Keratinocyte (primary cell): ENCODE measurements around the gene PIBF1. TPM values are rescaled to one million over a fixed set of nuclear protein-coding genes. Genes with fewer than 3 reads are reported as not detected.
"Not testable (repeated sequence)": the region's sequence is repeated elsewhere in the genome, so short reads cannot be mapped to it uniquely, and the experiment has no call there.

Source experiments
- DNase-seq: peaks from one replicate; pipeline ENCODE4 v3.0.0-alpha.2; 2011; ENCODE audit warnings: low read depth, missing footprints, low spot score
- FAIRE-seq: peaks from 2 replicates; lab custom pipeline; 2011; peaks lifted over from hg19 to GRCh38; lab: Jason Lieb, UNC
- H2AFZ ChIP-seq: 2 replicates; pipeline ENCODE4 v1.6.0; 2012; ENCODE audit warnings: low read length, control low read depth, inconsistent platforms; ENCODE audit not compliant: control insufficient read depth
- H3K27ac ChIP-seq: 2 replicates; pipeline ENCODE4 v1.5.1; 2011; ENCODE audit warnings: low read length; ENCODE audit not compliant: control insufficient read depth, insufficient read depth
- H3K27me3 ChIP-seq: 3 replicates; pipeline ENCODE4 v1.6.0; 2011; ENCODE audit warnings: low read length; ENCODE audit not compliant: control insufficient read depth, insufficient read depth; ENCODE audit errors: extremely low read depth
- H3K36me3 ChIP-seq, 2 experiments: 2 replicates in 1 of 2; 3 replicates in 1 of 2; pipeline ENCODE4 v1.5.1; 2011; ENCODE audit warnings: low read length in 2 of 2, mild to moderate bottlenecking in 1 of 2; ENCODE audit not compliant: control insufficient read depth in 2 of 2, insufficient read depth in 2 of 2; ENCODE audit errors: extremely low read depth in 1 of 2
- H3K4me1 ChIP-seq: 3 replicates; pipeline ENCODE4 v1.5.1; 2011; ENCODE audit warnings: low read length; ENCODE audit not compliant: control insufficient read depth, insufficient read depth; ENCODE audit errors: extremely low read depth
- H3K4me2 ChIP-seq: 3 replicates; pipeline ENCODE4 v1.6.0; 2011; ENCODE audit warnings: low read depth, low read length; ENCODE audit not compliant: control insufficient read depth, insufficient read depth; ENCODE audit errors: extremely low read depth
- H3K4me3 ChIP-seq, 3 experiments: fragments of 200-600 bp in 1 of 3; sonication (generic) in 1 of 3; 2 replicates in 2 of 3; 3 replicates in 1 of 3; pipeline ENCODE4 v1.5.1; 2011 to 2016; ENCODE audit warnings: low read length in 3 of 3, mild to moderate bottlenecking in 3 of 3, control low read depth in 2 of 3, inconsistent platforms in 1 of 3, low read depth in 1 of 3, mixed read lengths in 1 of 3, mixed run types in 1 of 3, moderate library complexity in 1 of 3; ENCODE audit not compliant: control insufficient read depth in 2 of 3, insufficient read depth in 2 of 3; ENCODE audit errors: extremely low read depth in 1 of 3
- H3K79me2 ChIP-seq: 2 replicates; pipeline ENCODE4 v1.6.0; 2012; ENCODE audit warnings: low read length; ENCODE audit not compliant: control insufficient read depth, insufficient read depth
- H3K9ac ChIP-seq: 3 replicates; pipeline ENCODE4 v1.6.0; 2011; ENCODE audit warnings: low read length; ENCODE audit not compliant: control insufficient read depth, insufficient read depth; ENCODE audit errors: extremely low read depth
- H3K9me1 ChIP-seq: 3 replicates; pipeline ENCODE4 v1.6.0; 2011; ENCODE audit warnings: low read length; ENCODE audit not compliant: control insufficient read depth, insufficient read depth; ENCODE audit errors: extremely low read depth
- H3K9me3 ChIP-seq: 2 replicates; pipeline ENCODE4 v1.5.1; 2012; ENCODE audit warnings: low read depth, low read length; ENCODE audit not compliant: control insufficient read depth
- H4K20me1 ChIP-seq: 3 replicates; pipeline ENCODE4 v1.6.0; 2011; ENCODE audit warnings: low read length; ENCODE audit not compliant: control insufficient read depth, insufficient read depth; ENCODE audit errors: extremely low read depth
- EZH2 ChIP-seq: IDR thresholded peaks from one replicate; pipeline ENCODE4 v1.6.1; 2012; ENCODE audit warnings: inconsistent platforms, mild to moderate bottlenecking, low read length, moderate library complexity
- dilution Hi-C: fragments of 300-500 bp; cut with MboI; formaldehyde crosslinking; loops from one replicate; pipeline ENCODE4 v1.7.0; 2020; ENCODE audit warnings: low sequenced_read_pairs; ENCODE audit not compliant: extremely low pct_ligation_motif_present
- polyA plus RNA-seq, 5 experiments: library from polyadenylated mRNA; depleted of rRNA in 3 of 5; stranded (reverse) in 3 of 5; stranded (forward) in 1 of 5; unstranded in 1 of 5; fragments of >200 nt; gene quantifications; 1 replicate in 1 of 5; 2 replicates in 3 of 5; 3 replicates in 1 of 5; pipeline versions ENCODE4 v1.2.1 to v1.2.3, GENCODE V29; 2011 to 2012; ENCODE audit warnings: missing spikeins in 2 of 5, low read depth in 1 of 5, low replicate concordance in 1 of 5
- TF ChIP-seq, protein P1 (sequence below), 3 experiments: IDR thresholded peaks in 1 of 3; conservative IDR thresholded peaks in 1 of 3; optimal IDR thresholded peaks in 1 of 3; 2 replicates in 2 of 3; 3 replicates in 1 of 3; pipeline versions ENCODE3 to v1.5.1; 2011; ENCODE audit warnings: low read length in 3 of 3, mild to moderate bottlenecking in 3 of 3, moderate library complexity in 2 of 3, control low read depth in 1 of 3, inconsistent platforms in 1 of 3; ENCODE audit not compliant: insufficient read depth in 2 of 3; ENCODE audit errors: extremely low read depth in 1 of 3

The PIBF1 gene
- polyA plus RNA-seq, 1 donor (not counting 4 experiments of a cell fraction or from before 2014, with no cell fraction given) = 9.1 TPM

DNA sequence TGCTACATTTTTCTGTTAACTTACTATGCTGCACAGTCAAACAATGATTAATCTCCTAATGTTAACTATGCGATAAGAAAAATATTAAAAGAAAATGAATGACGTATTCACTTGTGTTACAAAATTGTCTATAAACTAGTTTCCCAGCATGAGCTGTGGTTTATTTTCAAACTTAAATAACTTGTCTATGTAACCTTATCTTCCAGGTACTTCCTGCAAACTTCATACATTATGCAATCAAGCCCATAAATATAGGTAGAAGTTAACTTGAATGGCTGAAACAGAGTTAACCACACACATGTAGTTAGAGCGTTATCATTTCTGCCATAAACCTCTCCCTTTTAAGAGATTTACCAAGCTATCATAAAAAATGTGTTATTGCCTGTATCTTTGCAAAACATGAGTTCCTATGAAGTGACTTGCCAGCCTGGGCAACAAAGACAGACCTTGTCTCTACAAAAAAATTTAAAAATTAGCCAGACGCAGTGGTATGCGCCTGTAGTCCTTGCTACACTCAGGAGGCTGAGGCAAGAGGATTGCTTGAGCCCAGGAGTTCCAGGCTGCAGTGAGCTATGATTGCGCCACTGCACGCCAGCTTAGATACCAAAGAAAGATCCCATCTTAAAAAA is 259.1 kb downstream of the PIBF1 start:
- TF ChIP-seq, protein P1, sequence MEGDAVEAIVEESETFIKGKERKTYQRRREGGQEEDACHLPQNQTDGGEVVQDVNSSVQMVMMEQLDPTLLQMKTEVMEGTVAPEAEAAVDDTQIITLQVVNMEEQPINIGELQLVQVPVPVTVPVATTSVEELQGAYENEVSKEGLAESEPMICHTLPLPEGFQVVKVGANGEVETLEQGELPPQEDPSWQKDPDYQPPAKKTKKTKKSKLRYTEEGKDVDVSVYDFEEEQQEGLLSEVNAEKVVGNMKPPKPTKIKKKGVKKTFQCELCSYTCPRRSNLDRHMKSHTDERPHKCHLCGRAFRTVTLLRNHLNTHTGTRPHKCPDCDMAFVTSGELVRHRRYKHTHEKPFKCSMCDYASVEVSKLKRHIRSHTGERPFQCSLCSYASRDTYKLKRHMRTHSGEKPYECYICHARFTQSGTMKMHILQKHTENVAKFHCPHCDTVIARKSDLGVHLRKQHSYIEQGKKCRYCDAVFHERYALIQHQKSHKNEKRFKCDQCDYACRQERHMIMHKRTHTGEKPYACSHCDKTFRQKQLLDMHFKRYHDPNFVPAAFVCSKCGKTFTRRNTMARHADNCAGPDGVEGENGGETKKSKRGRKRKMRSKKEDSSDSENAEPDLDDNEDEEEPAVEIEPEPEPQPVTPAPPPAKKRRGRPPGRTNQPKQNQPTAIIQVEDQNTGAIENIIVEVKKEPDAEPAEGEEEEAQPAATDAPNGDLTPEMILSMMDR (optimal IDR thresholded peaks at IDR 0.05 in 1 of 3, IDR thresholded peaks at IDR 0.05 in 1 of 3, conservative IDR thresholded peaks at IDR 0.05 in 1 of 3; ENCODE audit: extremely low read depth in 1 of 3, insufficient read depth in 2 of 3, low read length in 3 of 3) = no peak
- no peak for TF ChIP-seq EZH2
- H3K9ac ChIP-seq = no peak overlapping the region
- no peak overlapping the region for H3K4me2 ChIP-seq
- dilution Hi-C loops = no loop called here
- H3K4me1 ChIP-seq = no peaks in the 10 kb centered on the region
- H3K27ac ChIP-seq = no peak overlapping the region
- H4K20me1 ChIP-seq = no peaks in the 10 kb centered on the region
- no peaks in the 10 kb centered on the region for H3K9me1 ChIP-seq
- FAIRE-seq (no peak), DNase-seq (no peak)
- H2AFZ ChIP-seq = no peak overlapping the region
- H3K79me2 ChIP-seq = no peaks in the 10 kb centered on the region
- no peak overlapping the region for H3K4me3 ChIP-seq
- H3K9me3 ChIP-seq = no peaks in the 10 kb centered on the region
- H3K27me3 ChIP-seq = no peaks in the 10 kb centered on the region
- H3K36me3 ChIP-seq = no peaks in the 10 kb centered on the region

DNA sequence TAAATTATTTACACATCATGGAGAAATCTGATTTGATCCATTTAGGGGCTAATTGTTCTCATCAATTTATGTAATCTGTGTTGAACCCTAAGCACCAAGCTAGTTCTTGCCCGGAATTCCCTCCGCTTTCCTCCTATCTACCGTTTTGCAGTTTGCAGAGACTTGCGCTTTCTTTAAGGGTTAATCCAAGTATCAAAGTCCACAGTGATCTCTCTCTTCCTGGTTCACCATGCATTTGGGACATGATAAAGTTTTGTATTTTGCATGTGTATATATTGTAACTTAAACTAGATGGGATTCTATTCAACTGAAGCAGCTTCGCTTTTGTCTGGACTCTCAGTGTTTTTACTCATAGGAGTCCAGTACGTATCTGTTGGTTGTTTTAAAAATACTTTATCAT is 263.1 kb downstream of the PIBF1 start:
- DNase-seq = no peak
- no peak overlapping the region for H2AFZ ChIP-seq
- no peak overlapping the region for H3K4me3 ChIP-seq
- H3K4me1 ChIP-seq = no peaks in the 10 kb centered on the region
- no peak overlapping the region for H3K9ac ChIP-seq
- no peak overlapping the region for H3K4me2 ChIP-seq
- no peaks in the 10 kb centered on the region for H3K9me1 ChIP-seq
- no peaks in the 10 kb centered on the region for H3K36me3 ChIP-seq
- no peak for TF ChIP-seq EZH2
- TF ChIP-seq, protein P1 (optimal IDR thresholded peaks at IDR 0.05 in 1 of 3, IDR thresholded peaks at IDR 0.05 in 1 of 3, conservative IDR thresholded peaks at IDR 0.05 in 1 of 3; ENCODE audit: extremely low read depth in 1 of 3, insufficient read depth in 2 of 3, low read length in 3 of 3) = no peak
- no peaks in the 10 kb centered on the region for H3K27me3 ChIP-seq
- H3K79me2 ChIP-seq = no peaks in the 10 kb centered on the region
- no peaks in the 10 kb centered on the region for H3K9me3 ChIP-seq
- no peak for FAIRE-seq
- dilution Hi-C loops = no loop called here
- H3K27ac ChIP-seq = no peak overlapping the region
- no peaks in the 10 kb centered on the region for H4K20me1 ChIP-seq

DNA sequence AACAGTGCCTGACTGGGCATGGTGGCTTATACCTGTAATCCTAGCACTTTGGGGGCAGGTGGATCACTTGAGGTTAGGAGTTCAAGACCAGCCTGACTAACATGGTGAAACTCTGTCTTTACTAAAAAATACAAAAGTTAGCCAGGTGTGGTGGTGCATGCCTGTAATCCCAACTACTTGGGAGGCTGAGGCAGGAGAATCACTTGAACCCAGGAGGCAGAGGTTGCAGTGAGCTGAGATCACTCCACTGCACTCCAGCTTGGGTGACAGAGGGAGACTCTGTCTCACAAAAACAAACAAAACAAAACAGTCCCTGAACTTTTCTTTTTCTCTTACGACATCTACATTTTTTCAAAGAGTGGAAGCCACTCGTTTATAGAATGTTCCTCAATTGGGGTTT is 266.7 kb downstream of the PIBF1 start:
- H2AFZ ChIP-seq, H3K9me1 ChIP-seq, H4K20me1 ChIP-seq, H3K27me3 ChIP-seq, H3K36me3 ChIP-seq, H3K27ac ChIP-seq, dilution Hi-C loops, FAIRE-seq, H3K4me1 ChIP-seq, DNase-seq, H3K4me3 ChIP-seq, H3K4me2 ChIP-seq, H3K9ac ChIP-seq, H3K79me2 ChIP-seq, H3K9me3 ChIP-seq: not testable (repeated sequence)
